Measurements from ENCODE around the gene MOB4.
A peak's percentile ranks its signal among the peaks of the same experiment; 100 is the strongest.
"Not testable (repeated sequence)": the region's sequence is repeated elsewhere in the genome, so short reads cannot be mapped to it uniquely, and the experiment has no call there.

The MOB4 gene

GRCh38 chr2:197515739-197516392 is at the start of gene MOB4:
Gene MOB4 (plus strand): TSS chr2:197516066. CDS start chr2:197516087, 21 bp downstream.
- peak within 1 kb of the TSS; percentile 96 for H3K27ac Mint-ChIP-seq
- H3K4me1 Mint-ChIP-seq, result peaks cover 42% of the 10 kb centered on the region
- H3K9me3 Mint-ChIP-seq, result peaks cover 2% of the 10 kb centered on the region
- no peaks in the 10 kb centered on the region for H3K27me3 Mint-ChIP-seq
- H3K36me3 Mint-ChIP-seq, result peaks cover 18% of the 10 kb centered on the region
- CTCF ChIA-PET, result interaction anchor here (0.7 to 1.8 kb wide), 3 partner anchors 10 to 297 kb away, joined by 3 to 4 read pairs (median 3); no protein-coding TSS in a partner anchor
- DNase-seq, result peak; percentile 95
- H3K4me3 Mint-ChIP-seq, result peak within 1 kb of the TSS; percentile 98

- no peaks in the 10 kb centered on the region for H3K9me3 Mint-ChIP-seq
- peaks cover 48% of the 10 kb centered on the region for H3K36me3 Mint-ChIP-seq
- CTCF ChIA-PET, result interaction anchor here (1.0 kb wide), 1 partner anchor 76 kb away, joined by 3 read pairs; no protein-coding TSS in a partner anchor
- no peaks in the 10 kb centered on the region for H3K27me3 Mint-ChIP-seq
- DNase-seq, result no peak
- H3K4me1 Mint-ChIP-seq, result no peaks in the 10 kb centered on the region
- H3K27ac Mint-ChIP-seq, result no peak overlapping the region
- no peak overlapping the region for H3K4me3 Mint-ChIP-seq
These were observed 43.7 kb upstream of the MOB4 start for GRCh38 chr2:197472166-197472565.

GRCh38 chr2:197477797-197478196 is 38.1 kb upstream of the MOB4 start:
- no peak overlapping the region for H3K27ac Mint-ChIP-seq
- CTCF ChIA-PET, result no interaction called here
- no peak for DNase-seq
- H3K36me3 Mint-ChIP-seq, result peaks cover 58% of the 10 kb centered on the region
- H3K4me3 Mint-ChIP-seq, result no peak overlapping the region
- no peaks in the 10 kb centered on the region for H3K27me3 Mint-ChIP-seq
- no peaks in the 10 kb centered on the region for H3K4me1 Mint-ChIP-seq
- no peaks in the 10 kb centered on the region for H3K9me3 Mint-ChIP-seq

GRCh38 chr2:197480165-197481036 is 35.5 kb upstream of the MOB4 start:
- Mint-ChIP-seq H3K4me1 (no peaks in the 10 kb centered on the region), H3K27ac (no peak overlapping the region), H3K4me3 (no peak overlapping the region), H3K27me3 (no peaks in the 10 kb centered on the region), H3K9me3 (peaks cover 9% of the 10 kb centered on the region), H3K36me3 (peaks cover 62% of the 10 kb centered on the region)
- CTCF ChIA-PET, result interaction anchor here (1.2 kb wide), 1 partner anchor 12 kb away, joined by 5 read pairs; no protein-coding TSS in a partner anchor
- no peak for DNase-seq

GRCh38 chr2:197484248-197484647 is 31.6 kb upstream of the MOB4 start:
- peaks cover 73% of the 10 kb centered on the region for H3K36me3 Mint-ChIP-seq
- DNase-seq, H3K4me3 Mint-ChIP-seq, H3K27me3 Mint-ChIP-seq, H3K4me1 Mint-ChIP-seq, H3K9me3 Mint-ChIP-seq, H3K27ac Mint-ChIP-seq, CTCF ChIA-PET: not testable (repeated sequence)

- Mint-ChIP-seq H3K4me3 (no peak overlapping the region), H3K9me3 (peaks cover 9% of the 10 kb centered on the region), H3K4me1 (no peaks in the 10 kb centered on the region), H3K27me3 (no peaks in the 10 kb centered on the region), H3K36me3 (peaks cover 76% of the 10 kb centered on the region), H3K27ac (no peak overlapping the region)
- CTCF ChIA-PET, result no interaction called here
- DNase-seq, result no peak
These were observed 29.7 kb upstream of the MOB4 start for GRCh38 chr2:197486175-197486574.

- H3K27ac Mint-ChIP-seq, result no peak overlapping the region
- H3K27me3 Mint-ChIP-seq, result no peaks in the 10 kb centered on the region
- H3K4me1 Mint-ChIP-seq, result no peaks in the 10 kb centered on the region
- DNase-seq, result no peak
- H3K9me3 Mint-ChIP-seq, result peaks cover 9% of the 10 kb centered on the region
- H3K36me3 Mint-ChIP-seq, result peaks cover 78% of the 10 kb centered on the region
- H3K4me3 Mint-ChIP-seq, result no peak overlapping the region
- CTCF ChIA-PET, result no interaction called here
These were observed 28.5 kb upstream of the MOB4 start for GRCh38 chr2:197487385-197487784.

GRCh38 chr2:197495433-197496134 is 20.3 kb upstream of the MOB4 start:
- CTCF ChIA-PET, result interaction anchor here (0.6 kb wide), 1 partner anchor 14 kb away, joined by 3 read pairs; no protein-coding TSS in a partner anchor

GRCh38 chr2:197496695-197497094 is 19.2 kb upstream of the MOB4 start:
- CTCF ChIA-PET, result interaction anchor here (0.6 kb wide), 1 partner anchor 64 kb away, joined by 3 read pairs; no protein-coding TSS in a partner anchor
- DNase-seq, result no peak
- H3K4me3 Mint-ChIP-seq, result peak overlapping the region; percentile 4
- H3K36me3 Mint-ChIP-seq, result peaks cover 60% of the 10 kb centered on the region
- no peaks in the 10 kb centered on the region for H3K9me3 Mint-ChIP-seq
- peak overlapping the region; percentile 94 for H3K27ac Mint-ChIP-seq
- peaks cover 58% of the 10 kb centered on the region for H3K4me1 Mint-ChIP-seq
- no peaks in the 10 kb centered on the region for H3K27me3 Mint-ChIP-seq

More at GRCh38 chr2:197495433-197496134, 20.3 kb upstream of the MOB4 start:
- peaks cover 49% of the 10 kb centered on the region for H3K4me1 Mint-ChIP-seq
- H3K27me3 Mint-ChIP-seq, result no peaks in the 10 kb centered on the region
- peak overlapping the region; percentile 5 for H3K4me3 Mint-ChIP-seq
- H3K9me3 Mint-ChIP-seq, result no peaks in the 10 kb centered on the region
- H3K36me3 Mint-ChIP-seq, result peaks cover 65% of the 10 kb centered on the region
- no peak overlapping the region for H3K27ac Mint-ChIP-seq
- no peak for DNase-seq

- no peaks in the 10 kb centered on the region for H3K9me3 Mint-ChIP-seq
- no peak for DNase-seq
- H3K4me1 Mint-ChIP-seq, result peaks cover 64% of the 10 kb centered on the region
- peak overlapping the region; percentile 94 for H3K27ac Mint-ChIP-seq
- H3K4me3 Mint-ChIP-seq, result peak overlapping the region; percentile 94
- H3K36me3 Mint-ChIP-seq, result peaks cover 64% of the 10 kb centered on the region
- no peaks in the 10 kb centered on the region for H3K27me3 Mint-ChIP-seq
- CTCF ChIA-PET, result no interaction called here
These were observed 18.5 kb upstream of the MOB4 start for GRCh38 chr2:197497326-197497725.

- Mint-ChIP-seq H3K4me1 (peaks cover 67% of the 10 kb centered on the region), H3K36me3 (peaks cover 62% of the 10 kb centered on the region), H3K4me3 (peak overlapping the region; percentile 94), H3K9me3 (no peaks in the 10 kb centered on the region), H3K27ac (peak overlapping the region; percentile 94), H3K27me3 (no peaks in the 10 kb centered on the region)
- no peak for DNase-seq
- CTCF ChIA-PET, result interaction anchor here (1.1 kb wide), 1 partner anchor 22 kb away, joined by 3 read pairs; no protein-coding TSS in a partner anchor
These were observed 17.5 kb upstream of the MOB4 start for GRCh38 chr2:197498235-197498936.

GRCh38 chr2:197498937-197499593 is 16.8 kb upstream of the MOB4 start:
- Mint-ChIP-seq H3K27ac (peak overlapping the region; percentile 94), H3K27me3 (no peaks in the 10 kb centered on the region), H3K4me3 (peak overlapping the region; percentile 94), H3K9me3 (no peaks in the 10 kb centered on the region), H3K36me3 (peaks cover 65% of the 10 kb centered on the region), H3K4me1 (peaks cover 64% of the 10 kb centered on the region)
- CTCF ChIA-PET, result no interaction called here
- peak; percentile 67 for DNase-seq
